ENCODE results near the gene FAM210A. TPM values are rescaled to one million over a fixed set of nuclear protein-coding genes. Genes with fewer than 3 reads are reported as not detected.

The FAM210A gene
- polyA plus RNA-seq, 4 donors = 20.5 to 23.5 (median 22.3) TPM

Other genes starting within 250 kb of the FAM210A start
- 10 to 100 TPM; 50.4 to 60.0 (median 54.8) TPM for gene RNMT, start 115 bp upstream of the FAM210A start, polyA plus RNA-seq (ENCODE audit: insufficient read length in 4 of 4)
- gene MC5R, start 97.6 kb upstream of the FAM210A start, polyA plus RNA-seq (ENCODE audit: insufficient read length in 4 of 4) = under 1 TPM; 0.16 to 0.24 (median 0.18) TPM
- gene MC2R, start 189.0 kb upstream of the FAM210A start, polyA plus RNA-seq (ENCODE audit: insufficient read length in 4 of 4) = not detected

Data from right renal pelvis (tissue), 4 donors.